ENCODE results near the gene IL4. TPM values are rescaled to one million over a fixed set of nuclear protein-coding genes. Genes with fewer than 3 reads are reported as not detected.

Gene IL4
- total RNA-seq, 4 donors from 2014 or later: not detected

GRCh38 chr5:132729896-132730295 is 56.1 kb downstream of the IL4 start:
- TF ChIP-seq, protein P1, sequence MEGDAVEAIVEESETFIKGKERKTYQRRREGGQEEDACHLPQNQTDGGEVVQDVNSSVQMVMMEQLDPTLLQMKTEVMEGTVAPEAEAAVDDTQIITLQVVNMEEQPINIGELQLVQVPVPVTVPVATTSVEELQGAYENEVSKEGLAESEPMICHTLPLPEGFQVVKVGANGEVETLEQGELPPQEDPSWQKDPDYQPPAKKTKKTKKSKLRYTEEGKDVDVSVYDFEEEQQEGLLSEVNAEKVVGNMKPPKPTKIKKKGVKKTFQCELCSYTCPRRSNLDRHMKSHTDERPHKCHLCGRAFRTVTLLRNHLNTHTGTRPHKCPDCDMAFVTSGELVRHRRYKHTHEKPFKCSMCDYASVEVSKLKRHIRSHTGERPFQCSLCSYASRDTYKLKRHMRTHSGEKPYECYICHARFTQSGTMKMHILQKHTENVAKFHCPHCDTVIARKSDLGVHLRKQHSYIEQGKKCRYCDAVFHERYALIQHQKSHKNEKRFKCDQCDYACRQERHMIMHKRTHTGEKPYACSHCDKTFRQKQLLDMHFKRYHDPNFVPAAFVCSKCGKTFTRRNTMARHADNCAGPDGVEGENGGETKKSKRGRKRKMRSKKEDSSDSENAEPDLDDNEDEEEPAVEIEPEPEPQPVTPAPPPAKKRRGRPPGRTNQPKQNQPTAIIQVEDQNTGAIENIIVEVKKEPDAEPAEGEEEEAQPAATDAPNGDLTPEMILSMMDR (IDR thresholded peaks at IDR 0.05; ENCODE audit: low read depth): no peak

Other genes with a start within 250 kb of the IL4 start
- gene IRF1, start 183.2 kb upstream of the IL4 start, total RNA-seq: 10 to 100 TPM in 3 of 4 donors, 1 to 10 TPM in 1; 8.3 to 66.7 (median 16.1) TPM
- gene IL5, start 130.5 kb upstream of the IL4 start, total RNA-seq: not detected
- gene RAD50, start 117.0 kb upstream of the IL4 start, total RNA-seq: 10 to 100 TPM; 34.8 to 76.3 (median 40.9) TPM
- gene IL13, start 15.8 kb upstream of the IL4 start, total RNA-seq: under 1 TPM in 1 of 4 donors, not detected in 3; 0.66 TPM
- gene KIF3A, start 63.6 kb downstream of the IL4 start, total RNA-seq: 1 to 10 TPM; 2.1 to 5.8 (median 4.3) TPM
- not detected for gene CCNI2, start 73.4 kb downstream of the IL4 start, total RNA-seq
- 10 to 100 TPM; 19.9 to 30.8 (median 22.4) TPM for gene SEPTIN8, start 103.2 kb downstream of the IL4 start, total RNA-seq
- under 1 TPM; 0.16 to 0.75 (median 0.37) TPM for gene SOWAHA, start 139.3 kb downstream of the IL4 start, total RNA-seq
- gene SHROOM1, start 156.7 kb downstream of the IL4 start, total RNA-seq: 1 to 10 TPM in 3 of 4 donors, under 1 TPM in 1; 0.49 to 8.3 (median 3.4) TPM
- under 1 TPM in 3 of 4 donors, not detected in 1; 0.22 to 0.75 (median 0.51) TPM for gene GDF9, start 192.5 kb downstream of the IL4 start, total RNA-seq
- gene UQCRQ, start 192.7 kb downstream of the IL4 start, total RNA-seq: 100 to 1,000 TPM in 3 of 4 donors, 10 to 100 TPM in 1; 97.2 to 170 (median 130) TPM
- gene LEAP2, start 199.7 kb downstream of the IL4 start, total RNA-seq: 1 to 10 TPM in 3 of 4 donors, under 1 TPM in 1; 0.57 to 4.2 (median 1.6) TPM